ENCODE data around the gene GFOD1.

Gene GFOD1

DNA sequence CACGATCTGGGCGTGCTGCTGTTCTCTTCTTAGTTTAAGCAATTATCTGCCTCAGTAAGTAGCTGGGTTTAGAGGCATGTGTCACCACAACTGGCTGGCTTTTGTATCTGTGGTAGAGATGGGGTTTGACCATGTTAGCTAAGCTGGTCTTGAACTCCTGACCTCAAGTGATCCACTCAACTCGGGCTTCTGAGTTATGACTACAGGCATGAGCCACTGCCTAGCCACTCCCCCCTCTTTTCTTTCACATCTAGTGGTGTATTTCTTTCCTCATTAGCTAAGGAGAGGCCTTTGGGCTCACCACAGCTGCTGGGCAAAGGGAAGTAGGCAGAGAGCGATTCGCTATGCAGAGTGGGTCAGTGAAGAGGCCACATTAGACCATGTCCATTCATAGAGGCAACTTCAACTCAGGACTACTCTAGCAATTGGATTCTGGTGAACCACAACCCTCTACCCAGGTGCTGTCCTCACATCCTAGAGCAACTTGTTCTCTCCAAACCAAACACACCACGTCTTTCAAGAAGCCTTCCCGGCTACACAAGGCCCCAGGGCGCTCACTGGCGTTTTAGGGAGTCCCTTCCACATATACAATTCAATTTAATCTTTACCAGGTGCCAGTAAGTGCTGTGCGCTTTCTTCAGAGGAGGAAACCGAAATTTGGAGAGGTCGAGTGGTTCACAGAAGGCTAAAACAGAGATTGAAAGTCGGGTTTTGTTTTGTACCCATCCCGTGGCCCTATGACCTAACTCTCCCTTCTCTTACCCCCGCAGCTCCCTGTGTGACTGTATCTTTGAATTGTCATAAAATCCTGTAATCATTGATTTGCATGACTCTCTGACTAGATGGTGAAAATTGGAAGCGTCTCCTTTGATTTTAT is 26.5 kb upstream of the GFOD1 start:
- TF ChIP-seq, protein P1, sequence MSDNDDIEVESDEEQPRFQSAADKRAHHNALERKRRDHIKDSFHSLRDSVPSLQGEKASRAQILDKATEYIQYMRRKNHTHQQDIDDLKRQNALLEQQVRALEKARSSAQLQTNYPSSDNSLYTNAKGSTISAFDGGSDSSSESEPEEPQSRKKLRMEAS (IDR thresholded peaks at IDR 0.05): no peak
- TF ChIP-seq CEBPB (IDR thresholded peaks at IDR 0.05) (no peak), NFIC (IDR thresholded peaks at IDR 0.05) (no peak), USF1 (IDR thresholded peaks at IDR 0.05) (no peak), TEAD4 (IDR thresholded peaks at IDR 0.05) (no peak), REST (IDR thresholded peaks at IDR 0.05; ENCODE audit: low read depth) (no peak), EP300 (IDR thresholded peaks at IDR 0.05; ENCODE audit: borderline replicate concordance) (no peak), RAD21 (IDR thresholded peaks at IDR 0.05; ENCODE audit: low read depth) (no peak), EGR1 (IDR thresholded peaks at IDR 0.05) (no peak), ZBTB7A (IDR thresholded peaks at IDR 0.05; ENCODE audit: low read depth) (no peak)

DNA sequence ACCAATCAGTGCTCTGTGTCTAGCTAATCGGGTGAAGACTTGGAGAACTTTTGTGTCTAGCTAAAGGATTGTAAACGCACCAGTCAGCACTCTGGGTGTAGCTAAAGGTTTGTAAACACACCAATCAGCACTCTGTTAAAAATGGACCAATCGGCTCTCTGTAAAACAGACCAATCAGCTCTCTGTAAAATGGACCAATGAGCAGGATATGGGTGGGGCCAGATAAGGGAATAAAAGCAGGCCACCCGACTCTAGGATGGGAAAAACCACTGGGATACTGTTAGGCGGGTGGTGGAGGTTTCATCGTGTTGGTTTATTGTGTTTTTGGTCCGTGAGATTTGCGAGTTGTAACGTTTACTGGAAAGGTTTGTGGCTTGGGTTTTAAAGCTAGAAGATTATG is 25.5 kb upstream of the GFOD1 start:
- TF ChIP-seq NFIC (IDR thresholded peaks at IDR 0.05) (no peak), TEAD4 (IDR thresholded peaks at IDR 0.05) (no peak), CREB1 (IDR thresholded peaks at IDR 0.05; ENCODE audit: low read depth) (no peak), EP300 (IDR thresholded peaks at IDR 0.05; ENCODE audit: borderline replicate concordance) (no peak), YY1 (IDR thresholded peaks at IDR 0.05; ENCODE audit: low read depth) (no peak), FOXM1 (IDR thresholded peaks at IDR 0.05; ENCODE audit: borderline replicate concordance, low read depth) (no peak), TAF1 (IDR thresholded peaks at IDR 0.05; ENCODE audit: low read depth) (no peak), RAD21 (IDR thresholded peaks at IDR 0.05; ENCODE audit: low read depth) (no peak), TCF12 (IDR thresholded peaks at IDR 0.05; ENCODE audit: low read depth) (no peak)

GRCh38 chr6:13511913-13512717 is 24.7 kb upstream of the GFOD1 start:
- TF ChIP-seq FOXM1 (IDR thresholded peaks at IDR 0.05; ENCODE audit: borderline replicate concordance, low read depth) (no peak), TAF1 (IDR thresholded peaks at IDR 0.05; ENCODE audit: low read depth) (no peak), NFIC (IDR thresholded peaks at IDR 0.05) (no peak), TCF12 (IDR thresholded peaks at IDR 0.05; ENCODE audit: low read depth) (no peak), ZBTB7A (IDR thresholded peaks at IDR 0.05; ENCODE audit: low read depth) (no peak), YY1 (IDR thresholded peaks at IDR 0.05; ENCODE audit: low read depth) (no peak)

GRCh38 chr6:13508711-13509705 is 21.6 kb upstream of the GFOD1 start:
- TF ChIP-seq, protein P1 (IDR thresholded peaks at IDR 0.05): no peak
- TF ChIP-seq RAD21 (IDR thresholded peaks at IDR 0.05; ENCODE audit: low read depth) (no peak), NFIC (IDR thresholded peaks at IDR 0.05) (peak; percentile 16; the same call in 1 of the 2 replicates)

GRCh38 chr6:13507306-13507860 is 20.0 kb upstream of the GFOD1 start:
- no peak for TF ChIP-seq TCF12 (IDR thresholded peaks at IDR 0.05; ENCODE audit: low read depth)
- no peak for TF ChIP-seq TEAD4 (IDR thresholded peaks at IDR 0.05)
- no peak for TF ChIP-seq EP300 (IDR thresholded peaks at IDR 0.05; ENCODE audit: borderline replicate concordance)
- TF ChIP-seq TAF1 (IDR thresholded peaks at IDR 0.05; ENCODE audit: low read depth): no peak
- TF ChIP-seq FOXM1 (IDR thresholded peaks at IDR 0.05; ENCODE audit: borderline replicate concordance, low read depth): no peak
- no peak for TF ChIP-seq REST (IDR thresholded peaks at IDR 0.05; ENCODE audit: low read depth)
